Measurements from ENCODE around the gene OTOP3. TPM values are rescaled to one million over a fixed set of nuclear protein-coding genes. Genes with fewer than 3 reads are reported as not detected.

OTOP3 gene
- total RNA-seq, 1 experiment from 2014 or later = not detected

DNA sequence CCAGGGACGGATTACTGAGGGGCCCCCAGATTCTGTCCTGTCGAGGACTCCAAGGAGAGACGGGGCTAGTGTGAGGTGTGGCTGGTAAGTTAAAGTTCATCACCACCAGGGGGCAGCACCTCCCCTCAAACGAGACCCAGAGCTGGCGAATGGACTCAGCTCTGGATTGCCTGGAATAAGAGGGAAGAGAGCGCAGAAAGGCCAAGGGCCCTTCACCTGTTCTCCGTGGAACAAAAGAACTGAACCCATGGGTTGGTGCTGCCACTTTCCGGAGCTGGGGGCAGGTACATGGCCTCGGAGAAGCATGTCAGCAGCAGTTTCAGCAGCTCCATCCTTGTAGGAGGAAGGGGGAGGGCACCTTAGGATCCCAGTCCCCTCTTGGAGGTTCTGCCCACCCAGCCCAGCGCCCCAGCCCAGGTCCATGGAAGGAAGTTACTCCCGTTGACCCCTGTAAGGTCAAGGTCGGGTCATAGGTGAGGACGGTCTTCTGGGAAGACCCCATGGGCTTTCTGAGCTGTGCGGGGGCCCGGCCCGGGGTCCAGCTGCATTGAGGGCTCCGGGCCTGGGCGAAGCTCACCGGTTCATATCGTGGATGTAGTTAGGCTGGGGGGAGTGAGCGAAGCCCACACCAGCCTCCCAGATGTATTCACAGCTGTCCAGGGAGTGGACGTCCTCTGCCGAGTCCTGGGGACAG, 26.1 kb downstream of the OTOP3 start:
- Histone ChIP-seq H3K27me3 (ENCODE audit: insufficient read depth, low read depth) (no peaks in the 10 kb centered on the region), H3F3A (ENCODE audit: insufficient read depth, low read depth) (peaks cover 12% of the 10 kb centered on the region; the same call in 1 of the 2 replicates), H3K36me3 (ENCODE audit: low read depth) (no peaks in the 10 kb centered on the region), H3K79me2 (ENCODE audit: low read depth) (no peaks in the 10 kb centered on the region), H3K27ac (no peak overlapping the region), H3K9me3 (ENCODE audit: insufficient read depth, low read depth) (no peaks in the 10 kb centered on the region), H4K20me1 (ENCODE audit: insufficient read depth) (no peaks in the 10 kb centered on the region), H3K9me2 (ENCODE audit: insufficient read depth) (no peaks in the 10 kb centered on the region), H3K4me2 (no peak overlapping the region), H3K4me3 (no peak overlapping the region), H2AFZ (no peak overlapping the region), H3K4me1 (replicated peaks; ENCODE audit: insufficient read depth) (no peaks in the 10 kb centered on the region)
- CTCF ChIA-PET = interaction anchor here (0.6 to 2.3 kb wide), 22 partner anchors 12 to 304 kb away, joined by 3 to 21 read pairs (median 6); partner anchors contain the start of genes ARMC7, CDR2L, MRPL58 and SLC16A5
- BruUV-seq (replicated peaks) = no TSS peak
- intact Hi-C loops (cut with micrococcal nuclease; ENCODE audit: unreplicated experiment) = loop anchor here (1.0 to 5.0 kb wide), 5 partner anchors 51 to 239 kb away; partner anchors contain the start of genes ATP5PD, KCTD2 and MRPL58
- TF ChIP-seq, protein P1, sequence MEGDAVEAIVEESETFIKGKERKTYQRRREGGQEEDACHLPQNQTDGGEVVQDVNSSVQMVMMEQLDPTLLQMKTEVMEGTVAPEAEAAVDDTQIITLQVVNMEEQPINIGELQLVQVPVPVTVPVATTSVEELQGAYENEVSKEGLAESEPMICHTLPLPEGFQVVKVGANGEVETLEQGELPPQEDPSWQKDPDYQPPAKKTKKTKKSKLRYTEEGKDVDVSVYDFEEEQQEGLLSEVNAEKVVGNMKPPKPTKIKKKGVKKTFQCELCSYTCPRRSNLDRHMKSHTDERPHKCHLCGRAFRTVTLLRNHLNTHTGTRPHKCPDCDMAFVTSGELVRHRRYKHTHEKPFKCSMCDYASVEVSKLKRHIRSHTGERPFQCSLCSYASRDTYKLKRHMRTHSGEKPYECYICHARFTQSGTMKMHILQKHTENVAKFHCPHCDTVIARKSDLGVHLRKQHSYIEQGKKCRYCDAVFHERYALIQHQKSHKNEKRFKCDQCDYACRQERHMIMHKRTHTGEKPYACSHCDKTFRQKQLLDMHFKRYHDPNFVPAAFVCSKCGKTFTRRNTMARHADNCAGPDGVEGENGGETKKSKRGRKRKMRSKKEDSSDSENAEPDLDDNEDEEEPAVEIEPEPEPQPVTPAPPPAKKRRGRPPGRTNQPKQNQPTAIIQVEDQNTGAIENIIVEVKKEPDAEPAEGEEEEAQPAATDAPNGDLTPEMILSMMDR (conservative IDR thresholded peaks at IDR 0.05) = peak; percentile 91
- TF ChIP-seq EZH2 (IDR thresholded peaks at IDR 0.05; ENCODE audit: low read depth) = no peak
- POLR2A ChIA-PET (ENCODE audit: unreplicated experiment) = interaction anchor here (0.6 kb wide), 2 partner anchors 83 to 196 kb away, joined by 3 to 4 read pairs; no protein-coding TSS in a partner anchor
- DNase-seq = peak; percentile 63 to 85

DNA sequence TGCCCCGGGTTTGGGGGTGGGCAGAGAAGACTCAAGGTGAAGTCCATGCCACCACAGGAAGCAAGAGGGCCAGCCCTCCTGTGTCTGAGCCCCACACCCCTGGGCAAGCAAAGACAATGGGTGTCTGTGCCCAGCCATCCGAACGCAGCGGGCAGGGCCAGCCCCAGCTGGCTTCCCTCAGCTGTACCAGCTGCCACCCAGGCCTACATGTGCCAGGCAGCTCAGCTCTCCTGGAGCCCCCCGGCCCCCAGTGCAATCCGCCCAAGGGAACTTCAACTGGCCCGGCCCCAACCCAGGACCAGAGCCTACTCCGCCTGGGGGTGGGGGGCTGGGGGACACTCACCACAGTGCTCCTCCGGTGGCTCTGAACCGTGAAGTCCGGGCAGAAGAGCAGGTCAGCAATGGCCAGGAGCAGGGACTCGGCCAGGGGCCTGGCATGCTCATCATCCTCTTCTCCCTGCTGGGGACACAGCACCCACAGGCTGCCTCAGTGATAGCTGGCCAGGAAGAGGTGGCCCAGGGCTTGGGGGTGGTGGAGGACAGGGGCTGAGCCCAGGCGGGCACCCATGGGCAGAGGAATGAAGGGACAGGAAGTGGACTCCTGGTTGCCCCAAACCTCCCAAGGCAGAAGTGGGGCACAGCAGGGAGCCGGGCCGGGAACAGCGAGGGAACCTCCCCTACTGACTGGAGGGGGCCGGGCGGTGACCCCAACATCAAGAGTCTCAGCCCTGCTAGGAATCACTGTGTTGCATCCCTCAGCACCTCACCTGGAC, 27.1 kb downstream of the OTOP3 start:
- H3K9me2 ChIP-seq (ENCODE audit: insufficient read depth) = no peaks in the 10 kb centered on the region
- BruUV-seq (replicated peaks) = no TSS peak
- H3K4me3 ChIP-seq = no peak overlapping the region
- peaks cover 9% of the 10 kb centered on the region; the same call in 1 of the 2 replicates for H3F3A ChIP-seq (ENCODE audit: insufficient read depth, low read depth)
- H4K20me1 ChIP-seq (ENCODE audit: insufficient read depth) = no peaks in the 10 kb centered on the region
- no peaks in the 10 kb centered on the region for H3K36me3 ChIP-seq (ENCODE audit: low read depth)
- H3K9me3 ChIP-seq (ENCODE audit: insufficient read depth, low read depth) = no peaks in the 10 kb centered on the region
- intact Hi-C loops (cut with micrococcal nuclease; ENCODE audit: unreplicated experiment) = loop anchor here (5.0 kb wide), 1 partner anchor 84 kb away; the partner anchor contains the start of genes ATP5PD and KCTD2
- H3K27ac ChIP-seq = no peak overlapping the region
- H2AFZ ChIP-seq = no peak overlapping the region
- ChIA-PET CTCF (interaction anchor here (0.6 to 2.3 kb wide), 9 partner anchors 17 to 239 kb away, joined by 3 to 14 read pairs (median 9); partner anchors contain the start of genes CDR2L, MRPL58 and SLC16A5), POLR2A (ENCODE audit: unreplicated experiment) (no interaction called here)
- no peak for DNase-seq
- H3K4me1 ChIP-seq (replicated peaks; ENCODE audit: insufficient read depth) = peaks cover 4% of the 10 kb centered on the region
- H3K27me3 ChIP-seq (ENCODE audit: insufficient read depth, low read depth) = no peaks in the 10 kb centered on the region
- TF ChIP-seq, protein P1 (conservative IDR thresholded peaks at IDR 0.05) = no peak
- TF ChIP-seq EZH2 (IDR thresholded peaks at IDR 0.05; ENCODE audit: low read depth) = no peak
- peaks cover 3% of the 10 kb centered on the region; the same call in 1 of the 2 replicates for H3K79me2 ChIP-seq (ENCODE audit: low read depth)
- H3K4me2 ChIP-seq = no peak overlapping the region

DNA sequence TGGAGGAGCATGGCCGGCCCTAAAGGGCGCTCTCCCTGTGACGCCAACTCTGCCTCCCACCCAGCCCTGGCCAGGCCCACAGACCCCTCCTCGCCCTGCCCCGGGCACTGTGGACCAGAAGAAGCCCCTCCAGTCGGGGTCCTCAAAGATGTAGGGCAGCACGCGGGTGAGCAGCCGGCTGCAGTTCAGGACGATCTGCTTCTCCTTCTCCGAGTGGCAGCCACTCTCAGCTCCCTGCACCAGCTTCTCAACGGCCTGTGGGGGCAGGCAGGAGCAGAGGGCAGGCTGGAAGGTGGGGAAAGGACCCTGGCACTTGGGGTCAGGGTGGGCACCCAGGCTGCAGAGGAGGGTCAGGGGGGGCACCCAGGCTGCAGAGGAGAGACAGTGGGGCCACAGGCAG, 28.0 kb downstream of the OTOP3 start:
- TF ChIP-seq, protein P1 (conservative IDR thresholded peaks at IDR 0.05) = no peak
- TF ChIP-seq EZH2 (IDR thresholded peaks at IDR 0.05; ENCODE audit: low read depth) = no peak
- Histone ChIP-seq H4K20me1 (ENCODE audit: insufficient read depth) (no peaks in the 10 kb centered on the region), H2AFZ (no peak overlapping the region), H3K9me3 (ENCODE audit: insufficient read depth, low read depth) (no peaks in the 10 kb centered on the region), H3K4me2 (no peak overlapping the region), H3K27ac (no peak overlapping the region), H3K9me2 (ENCODE audit: insufficient read depth) (no peaks in the 10 kb centered on the region), H3K36me3 (ENCODE audit: low read depth) (no peaks in the 10 kb centered on the region), H3K4me1 (replicated peaks; ENCODE audit: insufficient read depth) (peaks cover 12% of the 10 kb centered on the region), H3K4me3 (no peak overlapping the region), H3K27me3 (ENCODE audit: insufficient read depth, low read depth) (no peaks in the 10 kb centered on the region), H3F3A (ENCODE audit: insufficient read depth, low read depth) (peaks cover 9% of the 10 kb centered on the region; the same call in 1 of the 2 replicates), H3K79me2 (ENCODE audit: low read depth) (peaks cover 7% of the 10 kb centered on the region; the same call in 1 of the 2 replicates)
- no TSS peak for BruUV-seq (replicated peaks)
- intact Hi-C loops (cut with micrococcal nuclease; ENCODE audit: unreplicated experiment) = loop anchor here (5.0 kb wide), 1 partner anchor 84 kb away; the partner anchor contains the start of genes ATP5PD and KCTD2
- POLR2A ChIA-PET (ENCODE audit: unreplicated experiment) = interaction anchor here (0.6 kb wide), 1 partner anchor 25 kb away, joined by 4 read pairs; no protein-coding TSS in a partner anchor
- CTCF ChIA-PET = interaction anchor here (0.5 kb wide), 1 partner anchor 596 kb away, joined by 3 read pairs; no protein-coding TSS in a partner anchor
- no peak for DNase-seq
